Nephron progenitor cell (in vitro differentiated cells): Measurements from ENCODE around the gene ITIH3.

Source experiments
- DNase-seq: peaks from one replicate; pipeline ENCODE4 v3.0.0; 2021
- H3K27ac Mint-ChIP-seq: 2 replicates; pipeline ENCODE4 v1.8.0; 2021; ENCODE audit warnings: mild to moderate bottlenecking, moderate library complexity, mixed read lengths
- H3K27me3 Mint-ChIP-seq: 2 replicates; pipeline ENCODE4 v1.8.0; 2021; ENCODE audit warnings: mild to moderate bottlenecking, low read depth, mixed read lengths; ENCODE audit not compliant: poor library complexity
- H3K36me3 Mint-ChIP-seq: 2 replicates; pipeline ENCODE4 v1.8.0; 2021; ENCODE audit warnings: low read depth, mixed read lengths
- H3K4me1 Mint-ChIP-seq: 2 replicates; pipeline ENCODE4 v1.8.0; 2021; ENCODE audit warnings: mixed read lengths
- H3K4me3 Mint-ChIP-seq: 2 replicates; pipeline ENCODE4 v1.8.0; 2021; ENCODE audit warnings: mild to moderate bottlenecking, moderate library complexity, mixed read lengths
- H3K9me3 Mint-ChIP-seq: 2 replicates; pipeline ENCODE4 v1.8.0; 2021; ENCODE audit warnings: mild to moderate bottlenecking, moderate library complexity, mixed read lengths
- TF ChIP-seq, protein P1 (sequence below): fragments of 200-600 bp; sonication (generic); IDR thresholded peaks from 2 replicates; pipeline ENCODE4 v1.5.0; 2021; ENCODE audit warnings: antibody characterized with exemption

The ITIH3 gene

DNA sequence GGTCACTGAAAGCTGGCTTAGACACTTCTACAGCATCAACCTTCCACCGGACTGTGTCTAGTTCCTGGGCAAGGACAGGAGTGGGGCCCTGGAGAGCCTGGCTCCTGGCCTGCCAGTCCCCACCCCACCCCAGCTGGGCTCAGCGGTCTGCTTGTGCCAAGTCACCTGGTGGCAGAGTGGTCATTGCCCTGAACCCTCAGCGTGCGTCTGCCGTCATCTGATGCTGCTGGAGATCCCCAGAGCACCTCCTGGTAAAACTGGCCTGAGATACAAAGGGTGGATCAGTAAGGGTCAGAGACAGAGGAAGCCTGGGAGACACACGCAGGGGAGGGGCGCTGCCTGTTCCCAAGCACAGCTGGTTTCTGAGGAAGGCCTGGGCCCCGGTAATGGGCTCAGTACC, 19.2 kb downstream of the ITIH3 start:
- Mint-ChIP-seq H3K4me1 (peaks cover 6% of the 10 kb centered on the region), H3K4me3 (no peak overlapping the region), H3K9me3 (no peaks in the 10 kb centered on the region), H3K27me3 (peaks cover 7% of the 10 kb centered on the region), H3K36me3 (no peaks in the 10 kb centered on the region), H3K27ac (no peak overlapping the region)
- DNase-seq, result no peak
- TF ChIP-seq, protein P1, sequence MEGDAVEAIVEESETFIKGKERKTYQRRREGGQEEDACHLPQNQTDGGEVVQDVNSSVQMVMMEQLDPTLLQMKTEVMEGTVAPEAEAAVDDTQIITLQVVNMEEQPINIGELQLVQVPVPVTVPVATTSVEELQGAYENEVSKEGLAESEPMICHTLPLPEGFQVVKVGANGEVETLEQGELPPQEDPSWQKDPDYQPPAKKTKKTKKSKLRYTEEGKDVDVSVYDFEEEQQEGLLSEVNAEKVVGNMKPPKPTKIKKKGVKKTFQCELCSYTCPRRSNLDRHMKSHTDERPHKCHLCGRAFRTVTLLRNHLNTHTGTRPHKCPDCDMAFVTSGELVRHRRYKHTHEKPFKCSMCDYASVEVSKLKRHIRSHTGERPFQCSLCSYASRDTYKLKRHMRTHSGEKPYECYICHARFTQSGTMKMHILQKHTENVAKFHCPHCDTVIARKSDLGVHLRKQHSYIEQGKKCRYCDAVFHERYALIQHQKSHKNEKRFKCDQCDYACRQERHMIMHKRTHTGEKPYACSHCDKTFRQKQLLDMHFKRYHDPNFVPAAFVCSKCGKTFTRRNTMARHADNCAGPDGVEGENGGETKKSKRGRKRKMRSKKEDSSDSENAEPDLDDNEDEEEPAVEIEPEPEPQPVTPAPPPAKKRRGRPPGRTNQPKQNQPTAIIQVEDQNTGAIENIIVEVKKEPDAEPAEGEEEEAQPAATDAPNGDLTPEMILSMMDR, result no peak

GRCh38 chr3:52816199-52816598, 21.6 kb downstream of the ITIH3 start:
- no peak for DNase-seq
- Mint-ChIP-seq H3K4me3 (no peak overlapping the region), H3K4me1 (peaks cover 27% of the 10 kb centered on the region), H3K36me3 (no peaks in the 10 kb centered on the region), H3K9me3 (no peaks in the 10 kb centered on the region), H3K27me3 (peaks cover 7% of the 10 kb centered on the region), H3K27ac (no peak overlapping the region)
- TF ChIP-seq, protein P1, result no peak

DNA sequence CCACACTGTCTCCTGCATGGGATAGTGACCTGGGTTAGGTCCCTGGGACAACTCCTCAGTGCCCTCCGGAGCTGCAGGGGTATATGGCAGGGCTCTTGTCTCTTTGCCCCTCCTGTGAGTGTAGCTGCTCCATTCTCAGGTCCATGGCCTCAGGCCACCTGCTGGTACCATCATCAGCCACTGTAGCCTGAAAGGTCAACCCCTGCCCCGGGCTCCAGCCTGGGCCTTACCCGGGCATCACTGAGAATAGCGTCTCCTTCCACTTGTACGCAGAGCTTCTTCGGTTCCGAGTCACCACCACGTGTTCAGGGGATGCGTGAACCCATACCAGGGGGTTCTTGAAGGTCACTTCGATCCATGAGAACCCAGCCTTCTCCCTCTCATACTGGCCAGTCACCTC, 22.1 kb downstream of the ITIH3 start:
- H3K9me3 Mint-ChIP-seq, result no peaks in the 10 kb centered on the region
- peaks cover 28% of the 10 kb centered on the region for H3K4me1 Mint-ChIP-seq
- no peak overlapping the region for H3K4me3 Mint-ChIP-seq
- DNase-seq, result no peak
- TF ChIP-seq, protein P1, result no peak
- H3K36me3 Mint-ChIP-seq, result no peaks in the 10 kb centered on the region
- no peak overlapping the region for H3K27ac Mint-ChIP-seq
- H3K27me3 Mint-ChIP-seq, result peaks cover 7% of the 10 kb centered on the region

GRCh38 chr3:52817221-52817620, 22.6 kb downstream of the ITIH3 start:
- Mint-ChIP-seq H3K9me3 (no peaks in the 10 kb centered on the region), H3K27me3 (peaks cover 4% of the 10 kb centered on the region), H3K4me3 (no peak overlapping the region), H3K27ac (no peak overlapping the region), H3K4me1 (peaks cover 32% of the 10 kb centered on the region), H3K36me3 (no peaks in the 10 kb centered on the region)
- TF ChIP-seq, protein P1, result no peak
- no peak for DNase-seq

DNA sequence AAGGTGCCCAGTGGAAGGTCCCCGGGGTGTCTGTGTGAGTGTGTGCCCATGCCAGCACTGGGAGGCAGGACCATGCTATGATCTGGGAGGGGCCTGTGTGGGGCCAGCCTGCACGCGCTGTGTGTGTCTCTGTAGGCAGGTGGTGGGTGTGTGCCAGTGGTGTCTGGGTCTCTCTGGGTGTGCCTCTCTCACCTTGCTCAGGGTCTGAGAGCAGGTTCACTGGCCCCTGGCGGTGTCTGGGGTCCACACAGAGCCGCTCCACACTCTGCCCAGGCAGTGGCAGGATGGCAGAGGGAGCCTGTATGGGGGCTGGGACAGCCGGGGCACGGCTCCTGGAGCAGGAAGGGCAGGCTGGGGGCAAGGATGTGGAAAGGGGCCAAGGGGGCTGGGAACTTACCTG, 23.3 kb downstream of the ITIH3 start:
- no peaks in the 10 kb centered on the region for H3K27me3 Mint-ChIP-seq
- H3K4me1 Mint-ChIP-seq, result peaks cover 39% of the 10 kb centered on the region
- H3K9me3 Mint-ChIP-seq, result no peaks in the 10 kb centered on the region
- TF ChIP-seq, protein P1, result no peak
- H3K27ac Mint-ChIP-seq, result no peak overlapping the region
- H3K36me3 Mint-ChIP-seq, result no peaks in the 10 kb centered on the region
- H3K4me3 Mint-ChIP-seq, result no peak overlapping the region
- DNase-seq, result no peak

GRCh38 chr3:52819936-52820335, 25.3 kb downstream of the ITIH3 start:
- Mint-ChIP-seq H3K9me3 (no peaks in the 10 kb centered on the region), H3K27ac (peak overlapping the region; percentile 32), H3K4me1 (peaks cover 41% of the 10 kb centered on the region), H3K27me3 (no peaks in the 10 kb centered on the region), H3K36me3 (no peaks in the 10 kb centered on the region), H3K4me3 (no peak overlapping the region)
- peak; percentile 39 for DNase-seq
- TF ChIP-seq, protein P1, result no peak
